Aorta (tissue), 5 donors: Measurements from ENCODE around the gene HCN2. TPM values are rescaled to one million over a fixed set of nuclear protein-coding genes. Genes with fewer than 3 reads are reported as not detected.

ENCODE experiments used
- ATAC-seq: fragments of 200-7000 bp; cut with Tn5 transposase; one replicate; pipeline ENCODE4 v1.9.1; 2022; ENCODE audit warnings: moderate library complexity; ENCODE audit not compliant: low FRiP score
- DNase-seq, 2 donors: peaks; one replicate each; pipeline ENCODE4 v3.0.0-alpha.2; 2020
- H3K27ac ChIP-seq, 2 donors: one replicate each; pipeline ENCODE4 v1.5.1; 2013; ENCODE audit warnings: low read length in 2 of 2, mild to moderate bottlenecking in 2 of 2, moderate library complexity in 2 of 2, control low read depth in 1 of 2, inconsistent platforms in 1 of 2, low read depth in 1 of 2
- H3K27me3 ChIP-seq, 2 donors: one replicate each; pipeline ENCODE4 v1.6.1; 2013; ENCODE audit warnings: control low read depth in 1 of 2, low read length in 1 of 2, mild to moderate bottlenecking in 1 of 2, moderate library complexity in 1 of 2; ENCODE audit not compliant: insufficient read depth in 2 of 2, control insufficient read depth in 1 of 2
- H3K36me3 ChIP-seq, 2 donors: one replicate each; pipeline ENCODE4 v1.6.1; 2013; ENCODE audit warnings: control low read depth in 1 of 2, low read length in 1 of 2, mild to moderate bottlenecking in 1 of 2; ENCODE audit not compliant: insufficient read depth in 2 of 2, control insufficient read depth in 1 of 2
- H3K4me1 ChIP-seq, 2 donors: one replicate each; pipeline ENCODE4 v1.6.1; 2013; ENCODE audit warnings: low read length in 2 of 2, control low read depth in 1 of 2, mild to moderate bottlenecking in 1 of 2, moderate library complexity in 1 of 2; ENCODE audit not compliant: insufficient read depth in 2 of 2, control insufficient read depth in 1 of 2
- H3K4me3 ChIP-seq, 2 donors: one replicate each; pipeline ENCODE4 v1.5.1; 2013; ENCODE audit warnings: low read length in 2 of 2, control low read depth in 1 of 2, mild to moderate bottlenecking in 1 of 2
- H3K9me3 ChIP-seq: one replicate; pipeline ENCODE4 v1.6.1; 2013; ENCODE audit warnings: mild to moderate bottlenecking, low read length; ENCODE audit not compliant: control insufficient read depth
- WGBS, 2 donors: extraction: QIAGEN DNeasy Blood & Tissue Kit; methylation state at CpG; one replicate each; pipeline ENCODE4 v1.1.7; 2013; 5-methylcytosine and 5-hydroxymethylcytosine counted together
- intact Hi-C, 2 donors: fragments of 100-400 bp; cut with DNase I; formaldehyde crosslinking; loops; one replicate each; pipeline versions ENCODE4 v1.14.2 to v1.15.0; 2022
- long read RNA-seq, 2 donors: library from polyadenylated mRNA; unstranded; transcript quantifications; one replicate each; pipeline ENCODE4 v2.0.0, GENCODE V29; 2020 to 2021
- polyA plus RNA-seq, 2 donors: library from polyadenylated mRNA; stranded (reverse); fragments of 200-250 nt; gene quantifications; one replicate each; pipeline ENCODE4 v1.2.3, GENCODE V29; 2013
- total RNA-seq, 2 donors: library from RNA; stranded (reverse); fragmentation: NEBNext Ultra II Directional; extraction: Animal tissue kit (Norgen Biotek cat#: 25700); gene quantifications; one replicate each; pipeline ENCODE4 v1.2.1, GENCODE V29; 2021
- donor health status: healthy with polysubstance abuse.
- donor health status: Bipolar disorder and iron deficiency.
- donor health status: DM: no; HTN: no; CAD: no.
- donor health status: DM: no; HTN: no; CAD: no.
- donor health status: DM: yes; HTN: yes; CAD: no.

Gene HCN2
- total RNA-seq, result under 1 TPM; 0.19 to 0.30 TPM
- under 1 TPM; 0.08 to 0.13 TPM for polyA plus RNA-seq
- long read RNA-seq, donor 1, result 0 reads
- long read RNA-seq, donor 2, result 0 reads

- no peak within 1 kb of the TSS for H3K27ac ChIP-seq
- DNase-seq, result no peak
- 1% methylated on average over 19 to 124 of the region's 132 CpGs for WGBS, 2 donors
- H3K9me3 ChIP-seq, result no peaks in the 10 kb centered on the region
- intact Hi-C loops, result no loop called here
- no peaks in the 10 kb centered on the region for H3K27me3 ChIP-seq
- H3K36me3 ChIP-seq, result no peaks in the 10 kb centered on the region
- H3K4me3 ChIP-seq, result no peak within 1 kb of the TSS
- no peaks in the 10 kb centered on the region for H3K4me1 ChIP-seq
- ATAC-seq, result no peak
Measured at GRCh38 chr19:589693-590395, at the start of gene HCN2. TSS of gene HCN2 (plus strand) at chr19:589881. CDS start at chr19:589946, 65 bp downstream.

DNA sequence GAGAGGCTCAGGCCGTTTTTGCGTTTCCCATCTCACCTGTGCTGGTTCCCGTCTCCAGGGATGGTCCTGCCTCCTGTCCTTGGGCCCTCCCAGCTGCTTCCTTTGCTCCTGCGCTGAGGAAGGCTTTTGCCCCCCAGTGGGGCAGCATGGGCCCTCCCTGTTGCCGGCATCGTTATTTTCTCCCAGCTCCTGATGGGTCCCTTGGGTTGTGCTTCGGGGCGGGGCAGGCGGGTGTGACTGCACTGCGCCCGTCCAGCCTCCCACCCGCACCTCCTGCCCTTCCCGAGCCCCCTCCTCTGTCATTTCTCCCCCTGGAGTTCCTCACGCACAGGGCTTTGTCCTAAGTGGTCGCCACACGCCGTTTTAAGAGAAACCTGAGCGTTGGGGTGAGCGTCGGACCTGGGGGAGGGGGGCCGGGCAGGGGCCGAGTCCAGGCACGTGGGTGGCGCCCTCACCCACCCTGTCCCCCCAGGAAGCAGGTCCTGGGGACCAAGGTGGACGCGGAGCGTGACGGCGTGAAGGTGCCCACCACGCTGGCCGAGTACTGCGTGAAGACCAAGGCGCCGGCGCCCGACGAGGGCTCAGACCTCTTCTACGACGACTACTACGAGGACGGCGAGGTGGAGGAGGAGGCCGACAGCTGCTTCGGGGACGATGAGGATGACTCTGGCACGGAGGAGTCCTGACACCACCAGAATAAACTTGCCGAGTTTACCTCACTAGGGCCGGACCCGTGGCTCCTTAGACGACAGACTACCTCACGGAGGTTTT lies 48.6 kb upstream of the HCN2 start:
- ATAC-seq, result no peak
- Histone ChIP-seq H3K4me3 (no peak overlapping the region), H3K9me3 (no peaks in the 10 kb centered on the region), H3K4me1 (no peaks in the 10 kb centered on the region), H3K27ac (no peak overlapping the region), H3K36me3 (peaks cover 0 to 25% of the 10 kb centered on the region in 2 donors), H3K27me3 (no peaks in the 10 kb centered on the region)
- intact Hi-C loops, result no loop called here
- 92% methylated on average over 51 of the region's 51 CpGs for WGBS, 2 donors
- DNase-seq, result no peak

DNA sequence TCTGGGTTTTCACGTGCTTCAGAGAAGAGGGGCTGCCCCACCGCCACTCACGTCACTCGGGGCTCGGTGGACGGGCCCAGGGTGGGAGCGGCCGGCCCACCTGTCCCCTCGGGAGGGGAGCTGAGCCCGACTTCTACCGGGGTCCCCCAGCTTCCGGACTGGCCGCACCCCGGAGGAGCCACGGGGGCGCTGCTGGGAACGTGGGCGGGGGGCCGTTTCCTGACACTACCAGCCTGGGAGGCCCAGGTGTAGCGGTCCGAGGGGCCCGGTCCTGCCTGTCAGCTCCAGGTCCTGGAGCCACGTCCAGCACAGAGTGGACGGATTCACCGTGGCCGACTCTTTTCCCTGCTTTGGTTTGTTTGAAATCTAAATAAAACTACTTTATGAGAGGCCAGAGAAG lies 48.0 kb upstream of the HCN2 start:
- no peak for ATAC-seq
- Histone ChIP-seq H3K4me3 (no peak overlapping the region), H3K27me3 (no peaks in the 10 kb centered on the region), H3K27ac (no peak overlapping the region), H3K9me3 (no peaks in the 10 kb centered on the region), H3K36me3 (peaks cover 0 to 19% of the 10 kb centered on the region in 2 donors), H3K4me1 (no peaks in the 10 kb centered on the region)
- WGBS, 2 donors, result 91% methylated on average over 26 of the region's 26 CpGs
- intact Hi-C loops, result no loop called here
- DNase-seq, result no peak

DNA sequence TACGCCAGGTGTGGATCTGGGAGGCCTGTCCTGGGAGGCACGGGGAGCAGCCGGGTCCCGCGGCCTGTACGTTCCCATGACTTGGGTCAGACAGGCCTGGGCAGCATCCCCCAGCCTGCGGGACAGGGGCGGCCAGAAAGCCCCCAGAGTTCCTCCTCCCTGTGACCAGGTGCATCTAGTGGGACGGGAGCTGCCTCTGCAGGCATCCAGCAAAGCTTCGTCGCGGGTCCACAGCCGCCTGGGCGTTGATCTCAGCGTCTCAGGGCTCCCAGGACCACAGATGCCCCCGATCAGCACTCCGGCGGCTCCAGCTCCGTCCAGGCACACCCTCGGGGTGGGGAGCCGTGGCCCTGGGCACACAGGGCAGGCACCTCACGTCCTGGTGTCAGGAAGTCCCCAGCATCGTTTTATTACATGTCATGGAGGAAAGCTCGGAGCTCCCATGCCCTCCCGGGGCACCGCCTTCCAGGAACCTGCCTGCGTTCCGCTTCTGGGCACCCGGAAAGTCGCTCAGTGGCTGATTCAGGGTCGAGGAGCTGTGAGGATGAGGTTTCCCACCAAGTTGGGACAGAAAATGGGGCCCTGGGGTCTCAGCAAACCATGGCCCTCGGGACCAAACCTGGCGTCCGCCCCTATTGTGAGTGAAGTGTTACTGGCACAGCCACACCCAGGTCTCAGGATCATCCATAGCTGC lies 47.4 kb upstream of the HCN2 start:
- Histone ChIP-seq H3K4me3 (no peak overlapping the region), H3K27ac (no peak overlapping the region), H3K27me3 (no peaks in the 10 kb centered on the region), H3K36me3 (peaks cover 0 to 15% of the 10 kb centered on the region in 2 donors), H3K9me3 (no peaks in the 10 kb centered on the region), H3K4me1 (no peaks in the 10 kb centered on the region)
- ATAC-seq (peak; percentile 27), DNase-seq (peak in 1 of 2 donors; percentile 75)
- intact Hi-C loops, result no loop called here
- WGBS, 2 donors, result 89 to 93% methylated on average over 34 of the region's 34 CpGs

- Histone ChIP-seq H3K9me3 (no peaks in the 10 kb centered on the region), H3K4me3 (no peak within 1 kb of the TSS), H3K4me1 (no peaks in the 10 kb centered on the region), H3K27ac (no peak within 1 kb of the TSS), H3K27me3 (no peaks in the 10 kb centered on the region), H3K36me3 (peaks cover 0 to 11% of the 10 kb centered on the region in 2 donors)
- intact Hi-C loops, result no loop called here
- DNase-seq (no peak), ATAC-seq (peak; percentile 13)
- WGBS, 2 donors, result 60 to 63% methylated on average over 29 to 31 of the region's 31 CpGs
Measured at GRCh38 chr19:543910-544608, 45.6 kb upstream of the HCN2 start, which contains the start of gene GZMM. TSS of gene GZMM (plus strand) at chr19:544053. CDS start at chr19:544072, 19 bp downstream.

GRCh38 chr19:547117-547516 lies 42.6 kb upstream of the HCN2 start:
- ATAC-seq (no peak), DNase-seq (no peak)
- no peaks in the 10 kb centered on the region for H3K4me1 ChIP-seq
- 87 to 88% methylated on average over 14 to 15 of the region's 15 CpGs for WGBS, 2 donors
- H3K27ac ChIP-seq, result no peak overlapping the region
- intact Hi-C loops, result no loop called here
- H3K4me3 ChIP-seq, result no peak overlapping the region
- no peaks in the 10 kb centered on the region for H3K9me3 ChIP-seq
- peaks cover 0 to 1% of the 10 kb centered on the region in 2 donors for H3K36me3 ChIP-seq
- H3K27me3 ChIP-seq, result no peaks in the 10 kb centered on the region

DNA sequence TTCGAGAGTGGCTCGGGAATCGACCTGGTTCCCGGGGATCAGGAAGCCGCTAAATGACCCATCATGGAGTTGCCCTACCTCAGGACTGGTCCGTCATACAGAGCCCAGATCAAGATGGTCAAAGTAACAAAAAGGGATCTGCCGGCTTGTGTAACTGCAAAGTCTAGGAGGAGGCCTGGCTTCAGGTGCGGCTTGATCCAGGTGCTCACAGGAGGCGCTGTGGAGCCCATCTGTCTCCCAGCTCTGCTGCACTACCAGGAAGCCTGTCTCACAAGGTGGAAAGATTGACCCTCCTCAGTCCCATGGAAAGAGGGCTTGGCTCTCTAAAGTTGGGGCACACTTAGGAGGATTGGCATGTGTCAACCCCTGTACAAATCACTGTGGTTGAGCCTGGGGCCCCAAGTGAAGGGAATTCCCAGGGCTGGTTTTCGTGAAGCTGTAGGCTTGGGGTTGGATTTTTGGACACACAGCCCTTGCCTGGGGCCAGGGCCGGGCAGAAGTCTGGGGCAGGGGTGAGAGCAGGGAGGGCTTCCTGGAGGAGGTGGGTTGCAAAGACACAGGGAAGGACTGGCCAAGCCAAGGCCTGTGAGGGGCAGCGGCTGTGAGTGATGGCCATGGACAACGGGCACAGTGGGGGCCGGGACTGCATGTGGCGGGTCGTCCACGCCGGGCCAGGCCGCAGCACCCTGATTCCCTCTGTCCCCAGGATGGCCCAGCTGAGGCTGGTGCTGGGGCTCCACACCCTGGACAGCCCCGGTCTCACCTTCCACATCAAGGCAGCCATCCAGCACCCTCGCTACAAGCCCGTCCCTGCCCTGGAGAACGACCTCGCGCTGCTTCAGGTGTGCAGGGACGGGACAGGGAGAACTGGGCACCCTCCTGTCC lies 41.6 kb upstream of the HCN2 start:
- no peak overlapping the region for H3K27ac ChIP-seq
- DNase-seq, result no peak
- H3K4me3 ChIP-seq, result no peak overlapping the region
- intact Hi-C loops, result no loop called here
- H3K36me3 ChIP-seq, result no peaks in the 10 kb centered on the region
- ATAC-seq, result no peak
- 81 to 88% methylated on average over 26 of the region's 26 CpGs for WGBS, 2 donors
- no peaks in the 10 kb centered on the region for H3K4me1 ChIP-seq
- H3K9me3 ChIP-seq, result no peaks in the 10 kb centered on the region
- no peaks in the 10 kb centered on the region for H3K27me3 ChIP-seq
